Fibroblast of villous mesenchyme (primary cell): Measurements from ENCODE around the gene ARAP1. TPM values are rescaled to one million over a fixed set of nuclear protein-coding genes. Genes with fewer than 3 reads are reported as not detected.
A peak's percentile ranks its signal among the peaks of the same experiment; 100 is the strongest.

Experiments
- DNase-seq: peaks from one replicate; pipeline ENCODE4 v3.0.0-alpha.2; 2010; ENCODE audit warnings: low read depth
- H3K4me3 ChIP-seq: 2 replicates; pipeline ENCODE4 v1.5.1; 2011; ENCODE audit warnings: low read depth, mild to moderate bottlenecking, low read length
- CTCF ChIP-seq: IDR thresholded peaks from 2 replicates; pipeline ENCODE4 v1.5.1; 2012; ENCODE audit warnings: low read depth, mild to moderate bottlenecking, low read length; ENCODE audit not compliant: insufficient read depth
- total RNA-seq: library from RNA; depleted of rRNA; stranded (reverse); fragments of >200 nt; gene quantifications from 2 replicates; pipeline ENCODE4 v1.2.3, GENCODE V29; 2012

Gene ARAP1
- total RNA-seq, 1 donor, result 73.0 TPM

- H3K4me3 ChIP-seq, result peak overlapping the region; percentile 57
- DNase-seq, result no peak
- no peak for TF ChIP-seq CTCF
Observed at GRCh38 chr11:72782081-72782920, 30.1 kb upstream of the ARAP1 start.

GRCh38 chr11:72781313-72782080, 29.3 kb upstream of the ARAP1 start:
- TF ChIP-seq CTCF, result no peak
- peak overlapping the region; percentile 57 for H3K4me3 ChIP-seq
- no peak for DNase-seq

GRCh38 chr11:72781063-72781312, 28.8 kb upstream of the ARAP1 start:
- peak overlapping the region; percentile 57 for H3K4me3 ChIP-seq

GRCh38 chr11:72780296-72781062, 28.3 kb upstream of the ARAP1 start:
- DNase-seq, result no peak
- no peak for TF ChIP-seq CTCF
- peak overlapping the region; percentile 57 for H3K4me3 ChIP-seq

More at GRCh38 chr11:72781063-72781312, 28.8 kb upstream of the ARAP1 start:
- TF ChIP-seq CTCF, result no peak
- DNase-seq, result no peak

GRCh38 chr11:72779495-72780128, 27.4 kb upstream of the ARAP1 start:
- H3K4me3 ChIP-seq, result no peak overlapping the region
- TF ChIP-seq CTCF, result no peak
- no peak for DNase-seq

GRCh38 chr11:72778535-72779494, 26.6 kb upstream of the ARAP1 start:
- DNase-seq, result no peak

More at GRCh38 chr11:72778535-72779494, 26.6 kb upstream of the ARAP1 start:
- H3K4me3 ChIP-seq, result no peak overlapping the region
- no peak for TF ChIP-seq CTCF
